ENCODE measurements around the gene SPINK8. TPM values are rescaled to one million over a fixed set of nuclear protein-coding genes. Genes with fewer than 3 reads are reported as not detected.
"Not testable (repeated sequence)": the region's sequence is repeated elsewhere in the genome, so short reads cannot be mapped to it uniquely, and the experiment has no call there.

The SPINK8 gene
- total and polyA plus RNA-seq, 2 donors from 2014 or later: not detected

DNA sequence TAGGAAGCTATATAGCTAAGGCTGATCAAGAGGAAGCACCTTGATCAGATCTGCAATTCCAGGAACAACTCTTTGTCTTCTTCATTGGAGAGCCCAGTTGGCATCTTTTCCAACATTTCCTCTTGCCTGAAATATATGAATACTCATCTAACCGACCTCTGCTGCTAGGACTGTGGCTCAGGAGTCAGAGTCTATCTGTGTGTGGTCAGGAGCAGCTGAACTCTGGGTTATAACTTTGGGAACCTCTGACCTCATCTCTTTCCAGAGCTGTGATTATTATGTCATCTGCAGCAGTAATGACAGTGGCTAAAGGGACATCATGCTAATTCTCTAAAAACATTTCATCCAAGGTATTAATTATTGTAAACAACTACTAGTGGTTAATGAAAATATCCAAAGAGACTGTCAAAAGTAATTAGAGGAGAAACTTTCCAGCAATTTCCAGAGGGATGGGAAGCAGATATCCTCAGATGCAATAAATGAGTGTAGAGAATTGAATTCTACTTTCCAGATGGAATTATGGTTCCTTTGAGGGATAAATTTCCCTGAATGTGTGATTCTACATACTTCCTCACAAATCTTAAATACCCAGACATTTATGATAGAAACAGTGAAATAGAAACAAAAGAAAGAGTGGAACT lies 11.5 kb upstream of the SPINK8 start:
- H3K4me3 ChIP-seq (ENCODE audit: low read length in 3 of 3): no peak overlapping the region
- FAIRE-seq: no peak
- H3K27ac ChIP-seq (ENCODE audit: low read depth in 2 of 2, low read length in 2 of 2): no peak overlapping the region
- intact Hi-C loops (cut with DNase I): no loop called here
- no peak overlapping the region for H3K9ac ChIP-seq (ENCODE audit: low read length in 3 of 3)
- DNase-seq: no peak
- no peaks in the 10 kb centered on the region for H3K9me3 ChIP-seq (ENCODE audit: control insufficient read depth in 2 of 3, insufficient read depth in 1 of 3, low read length in 3 of 3)
- TF ChIP-seq, protein P1, sequence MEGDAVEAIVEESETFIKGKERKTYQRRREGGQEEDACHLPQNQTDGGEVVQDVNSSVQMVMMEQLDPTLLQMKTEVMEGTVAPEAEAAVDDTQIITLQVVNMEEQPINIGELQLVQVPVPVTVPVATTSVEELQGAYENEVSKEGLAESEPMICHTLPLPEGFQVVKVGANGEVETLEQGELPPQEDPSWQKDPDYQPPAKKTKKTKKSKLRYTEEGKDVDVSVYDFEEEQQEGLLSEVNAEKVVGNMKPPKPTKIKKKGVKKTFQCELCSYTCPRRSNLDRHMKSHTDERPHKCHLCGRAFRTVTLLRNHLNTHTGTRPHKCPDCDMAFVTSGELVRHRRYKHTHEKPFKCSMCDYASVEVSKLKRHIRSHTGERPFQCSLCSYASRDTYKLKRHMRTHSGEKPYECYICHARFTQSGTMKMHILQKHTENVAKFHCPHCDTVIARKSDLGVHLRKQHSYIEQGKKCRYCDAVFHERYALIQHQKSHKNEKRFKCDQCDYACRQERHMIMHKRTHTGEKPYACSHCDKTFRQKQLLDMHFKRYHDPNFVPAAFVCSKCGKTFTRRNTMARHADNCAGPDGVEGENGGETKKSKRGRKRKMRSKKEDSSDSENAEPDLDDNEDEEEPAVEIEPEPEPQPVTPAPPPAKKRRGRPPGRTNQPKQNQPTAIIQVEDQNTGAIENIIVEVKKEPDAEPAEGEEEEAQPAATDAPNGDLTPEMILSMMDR (IDR thresholded peaks at IDR 0.05; ENCODE audit: borderline replicate concordance, extremely low read depth, insufficient read depth): no peak
- no peaks in the 10 kb centered on the region for H3K36me3 ChIP-seq (ENCODE audit: control insufficient read depth in 2 of 3, insufficient read depth in 3 of 3, low read length in 3 of 3)
- H3K27me3 ChIP-seq (ENCODE audit: control insufficient read depth, insufficient read depth, low read length): no peaks in the 10 kb centered on the region
- H3K4me1 ChIP-seq (ENCODE audit: control insufficient read depth in 2 of 3, insufficient read depth in 2 of 3, low read depth in 1 of 3, low read length in 3 of 3): no peaks in the 10 kb centered on the region

DNA sequence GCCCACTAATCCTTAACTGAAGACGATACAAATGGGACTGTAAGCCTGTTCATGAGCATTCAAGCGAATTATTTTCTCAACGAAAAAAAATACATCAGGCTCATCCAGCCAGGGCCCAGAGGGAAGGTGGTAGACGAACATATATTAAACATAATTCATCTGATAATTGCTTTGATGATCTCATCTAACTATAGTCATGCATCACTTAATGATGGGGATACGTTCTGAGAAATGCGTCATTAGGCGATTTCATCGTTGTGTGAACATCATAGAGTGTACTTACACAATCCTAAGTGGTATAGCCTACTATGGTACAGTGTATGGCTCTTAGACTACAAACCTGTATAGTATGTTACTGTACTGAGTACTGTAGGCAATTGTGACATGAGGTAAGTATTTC lies 10.0 kb upstream of the SPINK8 start:
- no peaks in the 10 kb centered on the region for H3K36me3 ChIP-seq (ENCODE audit: control insufficient read depth in 2 of 3, insufficient read depth in 3 of 3, low read length in 3 of 3)
- H3K27me3 ChIP-seq (ENCODE audit: control insufficient read depth, insufficient read depth, low read length): no peaks in the 10 kb centered on the region
- no peak overlapping the region for H3K4me3 ChIP-seq (ENCODE audit: low read length in 3 of 3)
- no peak overlapping the region for H3K9ac ChIP-seq (ENCODE audit: low read length in 3 of 3)
- no peak for FAIRE-seq
- TF ChIP-seq, protein P1 (IDR thresholded peaks at IDR 0.05; ENCODE audit: borderline replicate concordance, extremely low read depth, insufficient read depth): no peak
- intact Hi-C loops (cut with DNase I): no loop called here
- no peaks in the 10 kb centered on the region for H3K9me3 ChIP-seq (ENCODE audit: control insufficient read depth in 2 of 3, insufficient read depth in 1 of 3, low read length in 3 of 3)
- H3K27ac ChIP-seq (ENCODE audit: low read depth in 2 of 2, low read length in 2 of 2): no peak overlapping the region
- no peak for DNase-seq
- no peaks in the 10 kb centered on the region for H3K4me1 ChIP-seq (ENCODE audit: control insufficient read depth in 2 of 3, insufficient read depth in 2 of 3, low read depth in 1 of 3, low read length in 3 of 3)

DNA sequence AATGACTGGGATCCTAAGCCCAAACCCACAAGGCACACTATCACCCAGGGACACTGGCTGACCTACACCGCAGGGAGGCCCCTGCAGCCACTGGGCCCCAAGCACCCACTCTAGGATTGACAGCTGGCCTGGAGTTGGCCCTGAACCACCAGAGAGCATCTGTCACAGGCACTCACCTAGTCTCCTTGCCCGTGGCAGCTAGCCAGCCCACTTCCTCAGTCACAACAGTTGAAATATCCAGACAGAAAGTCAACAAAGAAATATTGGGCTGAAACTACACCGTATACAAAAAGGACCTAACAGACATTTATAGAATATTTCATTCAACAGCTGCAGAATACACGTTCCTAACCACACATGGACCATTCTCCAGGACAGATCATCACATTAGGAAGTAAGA lies 5.2 kb upstream of the SPINK8 start:
- Histone ChIP-seq H3K9ac (ENCODE audit: low read length in 3 of 3) (no peak overlapping the region), H3K27me3 (ENCODE audit: control insufficient read depth, insufficient read depth, low read length) (no peaks in the 10 kb centered on the region), H3K4me1 (ENCODE audit: control insufficient read depth in 2 of 3, insufficient read depth in 2 of 3, low read depth in 1 of 3, low read length in 3 of 3) (no peaks in the 10 kb centered on the region), H3K27ac (ENCODE audit: low read depth in 2 of 2, low read length in 2 of 2) (no peak overlapping the region), H3K9me3 (ENCODE audit: control insufficient read depth in 2 of 3, insufficient read depth in 1 of 3, low read length in 3 of 3) (no peaks in the 10 kb centered on the region), H3K4me3 (ENCODE audit: low read length in 3 of 3) (no peak overlapping the region), H3K36me3 (ENCODE audit: control insufficient read depth in 2 of 3, insufficient read depth in 3 of 3, low read length in 3 of 3) (no peaks in the 10 kb centered on the region)
- TF ChIP-seq, protein P1 (IDR thresholded peaks at IDR 0.05; ENCODE audit: borderline replicate concordance, extremely low read depth, insufficient read depth): no peak
- no peak for DNase-seq
- intact Hi-C loops (cut with DNase I): no loop called here
- no peak for FAIRE-seq

DNA sequence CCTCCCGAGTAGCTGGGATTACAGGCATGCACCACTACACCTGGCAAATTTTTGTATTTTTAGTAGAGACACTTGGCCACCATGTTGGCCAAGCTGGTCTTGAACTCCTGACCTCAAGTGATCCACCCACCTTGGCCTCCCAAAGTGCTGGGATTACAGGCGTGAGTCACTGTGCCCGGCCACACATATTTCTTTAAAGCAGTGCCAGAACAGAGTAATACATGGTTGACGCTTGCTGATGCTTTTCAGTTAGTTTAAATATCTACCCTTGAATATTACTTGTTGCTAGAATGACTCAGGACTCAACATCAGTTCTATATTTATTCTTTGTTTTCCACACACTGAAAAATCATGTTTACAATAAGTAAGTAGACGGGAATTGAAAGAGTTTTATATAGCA lies 4.1 kb upstream of the SPINK8 start:
- intact Hi-C loops (cut with DNase I); H3K27ac ChIP-seq (ENCODE audit: low read depth in 2 of 2, low read length in 2 of 2); H3K4me1 ChIP-seq (ENCODE audit: control insufficient read depth in 2 of 3, insufficient read depth in 2 of 3, low read depth in 1 of 3, low read length in 3 of 3); FAIRE-seq; H3K4me3 ChIP-seq (ENCODE audit: low read length in 3 of 3); H3K36me3 ChIP-seq (ENCODE audit: control insufficient read depth in 2 of 3, insufficient read depth in 3 of 3, low read length in 3 of 3); H3K9ac ChIP-seq (ENCODE audit: low read length in 3 of 3); DNase-seq; H3K9me3 ChIP-seq (ENCODE audit: control insufficient read depth in 2 of 3, insufficient read depth in 1 of 3, low read length in 3 of 3); H3K27me3 ChIP-seq (ENCODE audit: control insufficient read depth, insufficient read depth, low read length): not testable (repeated sequence)

DNA sequence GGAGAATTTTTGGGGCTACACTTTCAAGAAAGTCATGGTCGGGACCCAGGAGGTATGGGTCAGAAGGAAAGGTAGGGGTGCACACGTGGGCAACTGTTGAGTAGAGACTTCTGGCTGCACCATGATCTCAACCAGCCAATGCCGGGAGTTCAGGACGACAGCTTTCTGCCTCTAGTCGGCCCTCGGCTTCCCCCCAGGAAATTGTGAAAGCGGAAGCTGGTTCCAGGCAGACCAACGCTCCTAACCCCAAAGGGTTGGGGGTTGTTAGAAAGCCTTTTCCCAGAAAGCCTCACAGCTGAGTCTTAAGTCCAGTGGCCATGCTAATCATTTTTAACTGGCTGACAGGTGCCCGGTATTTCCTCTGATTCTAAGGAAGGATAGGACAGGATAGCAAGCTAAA lies 1.8 kb upstream of the SPINK8 start:
- H3K27ac ChIP-seq (ENCODE audit: low read depth in 2 of 2, low read length in 2 of 2); DNase-seq; FAIRE-seq; H3K4me1 ChIP-seq (ENCODE audit: control insufficient read depth in 2 of 3, insufficient read depth in 2 of 3, low read depth in 1 of 3, low read length in 3 of 3); H3K9ac ChIP-seq (ENCODE audit: low read length in 3 of 3); H3K27me3 ChIP-seq (ENCODE audit: control insufficient read depth, insufficient read depth, low read length); intact Hi-C loops (cut with DNase I); H3K9me3 ChIP-seq (ENCODE audit: control insufficient read depth in 2 of 3, insufficient read depth in 1 of 3, low read length in 3 of 3); H3K4me3 ChIP-seq (ENCODE audit: low read length in 3 of 3); H3K36me3 ChIP-seq (ENCODE audit: control insufficient read depth in 2 of 3, insufficient read depth in 3 of 3, low read length in 3 of 3): not testable (repeated sequence)

Data from kidney (tissue), 14 donors.